ENCODE results near the gene GGT1.
"Not testable (repeated sequence)": the region's sequence is repeated elsewhere in the genome, so short reads cannot be mapped to it uniquely, and the experiment has no call there.

DNA sequence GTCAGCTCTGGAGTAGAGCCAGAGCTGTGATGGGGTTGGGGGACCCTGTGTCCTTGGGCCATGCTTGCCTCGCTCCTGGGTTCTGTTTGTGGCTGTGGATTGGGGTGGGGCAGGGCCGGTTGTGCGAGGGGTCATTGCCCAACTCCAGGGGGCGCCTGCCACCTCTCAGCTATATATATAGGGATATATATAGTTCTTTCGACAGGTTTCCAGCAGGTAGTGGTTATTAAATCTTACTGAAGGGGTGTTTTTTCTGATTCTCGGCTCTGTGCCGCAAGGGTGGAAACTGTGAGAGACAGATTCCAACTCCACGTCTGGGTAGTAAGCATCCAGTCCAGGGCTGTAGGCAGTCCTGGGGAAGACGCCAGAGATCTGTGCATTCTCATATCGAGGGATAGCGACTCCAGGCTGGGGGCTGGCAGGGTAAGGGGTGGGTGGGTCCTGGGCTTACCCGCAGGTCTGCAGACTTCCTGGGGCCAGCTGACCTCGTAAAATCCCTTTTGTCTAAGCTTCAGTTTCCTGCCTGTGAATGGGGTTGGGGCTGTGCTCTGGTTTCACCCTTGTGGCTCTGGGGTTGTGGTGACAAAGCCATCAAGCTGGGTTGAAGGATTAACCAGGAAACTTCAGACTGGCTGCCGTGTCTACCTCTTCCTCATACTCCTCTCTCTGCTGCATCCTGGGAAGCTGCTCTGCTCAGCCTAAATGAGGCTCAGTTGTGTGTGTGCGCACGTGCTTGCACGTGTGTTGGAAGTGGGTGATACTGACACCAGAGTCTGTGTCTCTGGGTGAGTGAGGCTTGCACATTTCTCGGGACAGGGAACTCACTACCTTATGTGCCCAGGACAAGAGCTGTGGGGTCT lies 1.0 kb downstream of the GGT1 start:
- not testable (repeated sequence) for TF ChIP-seq YY1 (IDR thresholded peaks at IDR 0.05; ENCODE audit: insufficient read depth, insufficient read length); SUZ12 (IDR thresholded peaks at IDR 0.05; ENCODE audit: extremely low read depth, insufficient read depth, insufficient read length)
